HL-60 (cell line): ENCODE results near the gene SLC25A29.

Source experiments
- CTCF ChIP-seq: IDR thresholded peaks from one replicate; pipeline ENCODE4 v1.5.1; 2011; ENCODE audit warnings: low read length, control low read depth, inconsistent platforms; ENCODE audit not compliant: insufficient read depth
- REST ChIP-seq: IDR thresholded peaks from 2 replicates; pipeline ENCODE4 v1.6.1; 2012; ENCODE audit warnings: low read depth; ENCODE audit not compliant: insufficient replicate concordance

- peak; percentile 52 for TF ChIP-seq CTCF
- no peak for TF ChIP-seq REST
These were observed 11.9 kb upstream of the SLC25A29 start for GRCh38 chr14:100317912-100318808.
